OCI-LY3 (cell line): ENCODE results near the gene SUGP2.

Source experiments
- H2AFZ ChIP-seq: fragments of 200-600, 300-600 bp; shearing (Covaris generic); 2 replicates; pipeline ENCODE4 v1.6.0; 2014; ENCODE audit warnings: antibody characterized with exemption, low read depth, low read length
- H3K27ac ChIP-seq: fragments of 200-600, 300-600 bp; sonication (generic); 2 replicates; pipeline ENCODE4 v1.5.1; 2014; ENCODE audit warnings: mild to moderate bottlenecking, low read length, moderate library complexity, mixed read lengths
- H3K27me3 ChIP-seq: fragments of 200-600, 300-600 bp; sonication (generic); 2 replicates; pipeline ENCODE4 v1.6.1; 2014; ENCODE audit warnings: low read depth, low read length, mixed read lengths
- H3K36me3 ChIP-seq: fragments of 200-600, 300-600 bp; sonication (generic); replicated peaks from 2 replicates; pipeline ENCODE3; 2014; ENCODE audit warnings: low read depth, low read length, mixed read lengths
- H3K4me1 ChIP-seq: fragments of 300-600, 200-600 bp; sonication (generic); 2 replicates; pipeline ENCODE4 v1.6.1; 2014; ENCODE audit warnings: low read length, mixed read lengths
- H3K4me2 ChIP-seq: fragments of 200-600, 300-600 bp; sonication (generic); 2 replicates; pipeline ENCODE4 v1.6.1; 2014; ENCODE audit warnings: low read length, mixed read lengths
- H3K4me3 ChIP-seq: fragments of 300-600, 200-600 bp; sonication (generic); 2 replicates; pipeline ENCODE4 v1.5.1; 2014; ENCODE audit warnings: antibody characterized with exemption, mild to moderate bottlenecking, low read length, moderate library complexity
- H3K79me2 ChIP-seq: fragments of 300-600, 200-600 bp; shearing (Covaris generic); 2 replicates; pipeline ENCODE4 v1.6.1; 2014; ENCODE audit warnings: mild to moderate bottlenecking, low read length, mixed read lengths
- H3K9ac ChIP-seq: fragments of 300-600, 200-600 bp; shearing (Covaris generic); 2 replicates; pipeline ENCODE4 v1.6.0; 2014; ENCODE audit warnings: mild to moderate bottlenecking, low read length, moderate library complexity
- H3K9me3 ChIP-seq: fragments of 200-600, 300-600 bp; shearing (Covaris generic); 2 replicates; pipeline ENCODE4 v1.6.1; 2014; ENCODE audit warnings: low read length, mixed read lengths; ENCODE audit not compliant: insufficient read depth
- H4K20me1 ChIP-seq: fragments of 200-600, 300-600 bp; sonication (generic); 2 replicates; pipeline ENCODE4 v1.6.1; 2016; ENCODE audit warnings: low read length, mixed read lengths; ENCODE audit not compliant: insufficient read depth
- CTCF ChIP-seq: fragments of 200-600, 300-600 bp; sonication (generic); IDR thresholded peaks from 2 replicates; pipeline ENCODE4 v1.5.1; 2014; ENCODE audit warnings: antibody characterized with exemption, low read length, low read depth
- EZH2phosphoT487 ChIP-seq: fragments of 200-600 bp; shearing (Covaris generic); IDR thresholded peaks from 2 replicates; pipeline ENCODE4 v1.6.1; 2018; ENCODE audit warnings: antibody characterized with exemption, mixed run types, low read depth

Gene SUGP2

GRCh38 chr19:19077103-19077502, 43.8 kb upstream of the SUGP2 start:
- no peak overlapping the region for H2AFZ ChIP-seq
- no peaks in the 10 kb centered on the region for H3K9me3 ChIP-seq
- no peaks in the 10 kb centered on the region for H3K36me3 ChIP-seq
- H3K27ac ChIP-seq: no peak overlapping the region
- no peaks in the 10 kb centered on the region for H3K4me1 ChIP-seq
- no peak overlapping the region for H3K4me3 ChIP-seq
- no peak for TF ChIP-seq EZH2phosphoT487
- no peak for TF ChIP-seq CTCF
- no peaks in the 10 kb centered on the region for H3K27me3 ChIP-seq
- H3K79me2 ChIP-seq: no peaks in the 10 kb centered on the region
- no peak overlapping the region for H3K9ac ChIP-seq
- no peaks in the 10 kb centered on the region for H4K20me1 ChIP-seq
- no peak overlapping the region for H3K4me2 ChIP-seq

GRCh38 chr19:19076476-19076875, 43.2 kb upstream of the SUGP2 start:
- Histone ChIP-seq H3K27me3 (no peaks in the 10 kb centered on the region), H3K9ac (no peak overlapping the region), H2AFZ (no peak overlapping the region), H3K9me3 (no peaks in the 10 kb centered on the region), H3K36me3 (no peaks in the 10 kb centered on the region), H3K4me3 (no peak overlapping the region), H3K79me2 (no peaks in the 10 kb centered on the region), H3K27ac (no peak overlapping the region), H3K4me1 (no peaks in the 10 kb centered on the region), H4K20me1 (no peaks in the 10 kb centered on the region), H3K4me2 (no peak overlapping the region)
- TF ChIP-seq EZH2phosphoT487: no peak

GRCh38 chr19:19075126-19075525, 41.8 kb upstream of the SUGP2 start:
- H3K9me3 ChIP-seq: no peaks in the 10 kb centered on the region
- no peaks in the 10 kb centered on the region for H3K27me3 ChIP-seq
- no peak overlapping the region for H3K4me2 ChIP-seq
- H3K4me1 ChIP-seq: no peaks in the 10 kb centered on the region
- no peak overlapping the region for H3K27ac ChIP-seq
- no peaks in the 10 kb centered on the region for H4K20me1 ChIP-seq
- H3K36me3 ChIP-seq: no peaks in the 10 kb centered on the region
- no peak overlapping the region for H3K4me3 ChIP-seq
- no peaks in the 10 kb centered on the region for H3K79me2 ChIP-seq
- TF ChIP-seq CTCF: no peak
- TF ChIP-seq EZH2phosphoT487: no peak
- H2AFZ ChIP-seq: no peak overlapping the region
- H3K9ac ChIP-seq: no peak overlapping the region

- Histone ChIP-seq H3K4me3 (no peak overlapping the region), H3K27ac (no peak overlapping the region), H3K4me1 (no peaks in the 10 kb centered on the region), H3K9ac (no peak overlapping the region), H3K79me2 (no peaks in the 10 kb centered on the region), H3K4me2 (no peak overlapping the region), H3K9me3 (no peaks in the 10 kb centered on the region), H3K27me3 (no peaks in the 10 kb centered on the region), H3K36me3 (no peaks in the 10 kb centered on the region), H4K20me1 (no peaks in the 10 kb centered on the region), H2AFZ (no peak overlapping the region)
- TF ChIP-seq CTCF (no peak), EZH2phosphoT487 (no peak)
Measured at GRCh38 chr19:19074196-19074882, 41.0 kb upstream of the SUGP2 start.
